Spleen (tissue), 11 donors: Measurements from ENCODE around the gene DYNC1LI1. TPM values are rescaled to one million over a fixed set of nuclear protein-coding genes. Genes with fewer than 3 reads are reported as not detected.

ENCODE experiments used
- DNase-seq: peaks from one replicate; pipeline ENCODE4 v3.0.0-alpha.2; 2020
- H3K27ac ChIP-seq, 8 donors: fragments of 200-600 bp; sonication (generic) in 7 of 8; 1 replicate in 4 of 8; 2 replicates in 4 of 8; pipeline versions ENCODE4 v1.5.0 to v1.8.0; 2016 to 2021; ENCODE audit warnings: inconsistent platforms in 4 of 8, mild to moderate bottlenecking in 4 of 8, moderate library complexity in 1 of 8
- H3K27me3 ChIP-seq, 7 donors: fragments of 200-600 bp; sonication (generic) in 6 of 7; replicated peaks in 1 of 7; 1 replicate in 4 of 7; 2 replicates in 3 of 7; pipeline versions ENCODE4 v1.5.0 to v1.8.0; 2016 to 2021; ENCODE audit warnings: inconsistent platforms in 3 of 7, mild to moderate bottlenecking in 1 of 7
- H3K36me3 ChIP-seq, 6 donors: fragments of 200-600 bp; sonication (generic) in 5 of 6; 1 replicate in 4 of 6; 2 replicates in 2 of 6; pipeline versions ENCODE4 v1.5.0 to v1.8.0; 2016 to 2021; ENCODE audit warnings: inconsistent platforms in 2 of 6
- H3K4me1 ChIP-seq, 6 donors: fragments of 200-600 bp; sonication (generic) in 5 of 6; 1 replicate in 3 of 6; 2 replicates in 3 of 6; pipeline versions ENCODE4 v1.5.0 to v1.8.0; 2016 to 2021; ENCODE audit warnings: inconsistent platforms in 3 of 6
- H3K4me3 ChIP-seq, 8 donors: fragments of 200-600 bp; sonication (generic) in 7 of 8; 1 replicate in 4 of 8; 2 replicates in 4 of 8; pipeline versions ENCODE4 v1.5.0 to v1.8.0; 2016 to 2021; ENCODE audit warnings: inconsistent platforms in 4 of 8, mild to moderate bottlenecking in 4 of 8, moderate library complexity in 2 of 8
- H3K9me3 ChIP-seq, 8 donors: fragments of 200-600 bp; sonication (generic) in 7 of 8; 1 replicate in 4 of 8; 2 replicates in 4 of 8; pipeline versions ENCODE4 v1.5.0 to v1.8.0; 2016 to 2021; ENCODE audit warnings: inconsistent platforms in 4 of 8
- POLR2A ChIP-seq, 3 donors: fragments of 450-650 bp; IDR thresholded peaks; one replicate each; pipeline ENCODE4 v1.5.1; 2017; ENCODE audit warnings: antibody characterized with exemption in 3 of 3, mild to moderate bottlenecking in 1 of 3
- POLR2AphosphoS5 ChIP-seq, 3 donors: sonication (generic); formaldehyde crosslinking; IDR thresholded peaks; one replicate each; pipeline ENCODE4 v1.5.1; 2017; ENCODE audit warnings: antibody characterized with exemption in 3 of 3
- WGBS, 5 donors: extraction: QIAGEN DNeasy Blood & Tissue Kit in 3 of 5; methylation state at CpG; one replicate each; pipeline versions ENCODE4 v1.1.5 to v1.1.7; 2013 to 2018; 5-methylcytosine and 5-hydroxymethylcytosine counted together
- intact Hi-C: fragments of 100-400 bp; cut with DNase I; formaldehyde crosslinking; loops from one replicate; pipeline ENCODE4 v1.15.0; 2023; ENCODE audit warnings: low total_unique reads
- polyA plus RNA-seq, 3 donors: library from polyadenylated mRNA; stranded (reverse); fragments of 200-250 nt; gene quantifications; one replicate each; pipeline ENCODE4 v1.2.1, GENCODE V29; 2013
- total RNA-seq, 7 donors: library from RNA; depleted of rRNA in 3 of 7; stranded (reverse); fragments of >200 nt in 3 of 7; fragmentation: NEBNext Ultra II Directional in 4 of 7; extraction: Animal tissue kit (Norgen Biotek cat#: 25700) in 4 of 7; gene quantifications; one replicate each; pipeline versions ENCODE4 v1.1.0 to v1.2.1, GENCODE V29; 2016 to 2021
- TF ChIP-seq, protein P1 (sequence below), 11 experiments: fragments of 200-600 bp in 7 of 11; fragments of 450-650 bp in 4 of 11; sonication (generic) in 4 of 11; IDR thresholded peaks in 8 of 11; conservative IDR thresholded peaks in 3 of 11; 1 replicate in 7 of 11; 2 replicates in 4 of 11; pipeline versions ENCODE4 v1.4.0 to v1.8.0; 2016 to 2021; ENCODE audit warnings: antibody characterized with exemption in 11 of 11, inconsistent platforms in 4 of 11, mild to moderate bottlenecking in 1 of 11
- donor health status: healthy with polysubstance abuse.
- donor health status: DM: no; HTN: no; CAD: no; lungs with moderate emphysema.
- donor health status: DM: no; HTN: no; CAD: no.
- donor health status: Bipolar disorder and iron deficiency.
- donor health status: healthy.
- donor health status: DM: no; HTN: no; CAD: no.
- donor health status: DM: yes; HTN: yes; CAD: no.

Gene DYNC1LI1
- total and polyA plus RNA-seq, 10 donors, result 13.3 to 46.4 (median 36.1) TPM

DNA sequence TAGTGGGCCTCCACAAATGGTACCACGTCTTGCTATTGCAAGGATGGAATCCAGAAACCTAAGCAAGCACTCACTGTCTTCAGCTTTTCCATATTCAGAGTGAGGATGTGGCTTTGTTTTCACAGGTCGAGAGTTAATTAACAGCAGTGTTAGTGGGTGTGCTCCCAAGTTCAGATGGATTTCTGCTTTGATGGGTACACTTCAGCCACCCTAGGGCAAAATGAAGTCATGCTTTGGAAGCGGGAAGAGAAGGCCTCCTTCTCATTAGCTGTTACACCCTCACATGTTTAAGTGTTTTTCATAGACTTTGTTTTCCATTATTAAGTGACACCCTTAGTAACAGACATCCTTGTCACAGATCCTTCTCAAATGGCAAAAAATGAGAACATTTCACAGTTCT is 36.3 kb upstream of the DYNC1LI1 start:
- H3K36me3 ChIP-seq, result no peaks in the 10 kb centered on the region
- H3K27ac ChIP-seq, result no peak overlapping the region
- no peaks in the 10 kb centered on the region for H3K27me3 ChIP-seq
- 67 to 97% (median 87%) methylated on average over 3 of the region's 3 CpGs for WGBS, 5 donors
- H3K4me3 ChIP-seq, result no peak overlapping the region
- no peaks in the 10 kb centered on the region for H3K4me1 ChIP-seq
- no peak for DNase-seq
- TF ChIP-seq, protein P1, sequence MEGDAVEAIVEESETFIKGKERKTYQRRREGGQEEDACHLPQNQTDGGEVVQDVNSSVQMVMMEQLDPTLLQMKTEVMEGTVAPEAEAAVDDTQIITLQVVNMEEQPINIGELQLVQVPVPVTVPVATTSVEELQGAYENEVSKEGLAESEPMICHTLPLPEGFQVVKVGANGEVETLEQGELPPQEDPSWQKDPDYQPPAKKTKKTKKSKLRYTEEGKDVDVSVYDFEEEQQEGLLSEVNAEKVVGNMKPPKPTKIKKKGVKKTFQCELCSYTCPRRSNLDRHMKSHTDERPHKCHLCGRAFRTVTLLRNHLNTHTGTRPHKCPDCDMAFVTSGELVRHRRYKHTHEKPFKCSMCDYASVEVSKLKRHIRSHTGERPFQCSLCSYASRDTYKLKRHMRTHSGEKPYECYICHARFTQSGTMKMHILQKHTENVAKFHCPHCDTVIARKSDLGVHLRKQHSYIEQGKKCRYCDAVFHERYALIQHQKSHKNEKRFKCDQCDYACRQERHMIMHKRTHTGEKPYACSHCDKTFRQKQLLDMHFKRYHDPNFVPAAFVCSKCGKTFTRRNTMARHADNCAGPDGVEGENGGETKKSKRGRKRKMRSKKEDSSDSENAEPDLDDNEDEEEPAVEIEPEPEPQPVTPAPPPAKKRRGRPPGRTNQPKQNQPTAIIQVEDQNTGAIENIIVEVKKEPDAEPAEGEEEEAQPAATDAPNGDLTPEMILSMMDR (IDR thresholded peaks at IDR 0.05 in 8 of 11, conservative IDR thresholded peaks at IDR 0.05 in 3 of 11), result no peak
- no peak for TF ChIP-seq POLR2A (IDR thresholded peaks at IDR 0.05)
- no peak for TF ChIP-seq POLR2AphosphoS5 (IDR thresholded peaks at IDR 0.05)
- intact Hi-C loops, result no loop called here
- H3K9me3 ChIP-seq, result no peaks in the 10 kb centered on the region

DNA sequence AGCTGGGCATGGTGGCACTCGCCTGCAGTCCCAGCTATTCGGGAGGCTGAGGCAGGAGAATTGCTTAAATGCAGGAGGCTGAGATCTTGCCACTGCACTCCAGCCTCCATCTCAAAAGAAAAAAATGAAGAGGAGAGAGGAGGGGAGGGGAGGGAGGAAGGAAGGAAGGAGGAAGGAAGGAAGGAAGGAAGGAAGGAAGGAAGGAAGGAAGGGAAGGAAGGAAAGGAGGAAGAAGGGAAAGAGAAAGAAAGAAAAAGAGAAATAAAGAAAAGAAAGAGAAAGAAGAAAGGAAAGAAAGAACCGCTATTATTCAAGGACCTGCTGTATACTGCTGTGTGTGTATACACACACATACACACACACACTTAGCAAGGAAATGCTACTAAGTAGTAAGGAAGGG is 35.6 kb upstream of the DYNC1LI1 start:
- no peak overlapping the region for H3K27ac ChIP-seq
- no peaks in the 10 kb centered on the region for H3K4me1 ChIP-seq
- TF ChIP-seq POLR2AphosphoS5 (IDR thresholded peaks at IDR 0.05) (no peak), POLR2A (IDR thresholded peaks at IDR 0.05) (no peak)
- TF ChIP-seq, protein P1 (IDR thresholded peaks at IDR 0.05 in 8 of 11, conservative IDR thresholded peaks at IDR 0.05 in 3 of 11), result no peak
- no peak for DNase-seq
- H3K4me3 ChIP-seq, result no peak overlapping the region
- no peaks in the 10 kb centered on the region for H3K27me3 ChIP-seq
- H3K36me3 ChIP-seq, result no peaks in the 10 kb centered on the region
- intact Hi-C loops, result no loop called here
- 82 to 94% (median 92%) methylated on average over 3 of the region's 3 CpGs for WGBS, 5 donors
- H3K9me3 ChIP-seq, result no peaks in the 10 kb centered on the region

DNA sequence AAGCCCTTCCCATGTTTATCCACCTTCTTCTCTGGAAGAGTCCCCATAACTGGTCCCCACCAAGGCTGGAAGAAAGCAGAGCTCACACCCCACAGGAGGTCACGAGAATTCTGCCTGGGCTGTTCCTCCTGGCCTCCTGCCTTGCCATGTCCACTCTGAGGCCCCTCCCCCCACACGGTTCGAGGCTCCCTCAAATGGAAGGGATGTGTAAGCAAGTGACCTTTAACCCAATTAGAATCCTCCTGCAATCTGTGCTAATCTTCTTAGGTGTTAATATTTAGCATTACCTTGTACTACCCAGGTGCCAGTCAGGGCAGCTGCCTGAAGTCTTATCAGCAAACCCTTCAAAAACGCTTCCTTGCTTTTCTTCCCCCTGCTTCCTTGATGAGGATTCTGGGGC is 32.4 kb upstream of the DYNC1LI1 start:
- Histone ChIP-seq H3K27me3 (no peaks in the 10 kb centered on the region), H3K4me3 (no peak overlapping the region), H3K27ac (no peak overlapping the region), H3K36me3 (no peaks in the 10 kb centered on the region), H3K4me1 (no peaks in the 10 kb centered on the region), H3K9me3 (no peaks in the 10 kb centered on the region)
- TF ChIP-seq, protein P1 (IDR thresholded peaks at IDR 0.05 in 8 of 11, conservative IDR thresholded peaks at IDR 0.05 in 3 of 11), result no peak
- TF ChIP-seq POLR2AphosphoS5 (IDR thresholded peaks at IDR 0.05) (no peak), POLR2A (IDR thresholded peaks at IDR 0.05) (no peak)
- intact Hi-C loops, result no loop called here
- 48 to 84% (median 71%) methylated on average over 4 of the region's 4 CpGs for WGBS, 5 donors
- no peak for DNase-seq

DNA sequence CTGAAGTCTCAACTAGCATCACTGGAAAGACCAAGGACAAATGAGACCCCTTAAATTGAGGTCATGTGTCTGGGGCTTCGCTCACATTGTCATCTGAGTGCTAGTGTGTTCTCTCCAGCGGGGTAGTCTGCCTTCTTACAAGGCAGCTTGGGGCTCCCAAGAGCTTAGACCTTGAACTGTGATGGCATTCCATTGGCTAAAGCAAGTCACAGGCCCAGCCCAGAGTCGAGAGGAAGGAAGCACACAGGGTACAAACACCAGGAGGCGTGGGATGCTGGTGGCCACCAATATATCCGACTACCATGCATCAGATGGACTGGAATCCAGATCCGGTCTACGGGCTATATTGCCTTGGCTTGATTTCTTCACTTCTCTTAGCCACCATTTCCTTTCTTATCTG is 31.5 kb upstream of the DYNC1LI1 start:
- no peaks in the 10 kb centered on the region for H3K36me3 ChIP-seq
- intact Hi-C loops, result no loop called here
- H3K4me3 ChIP-seq, result no peak overlapping the region
- WGBS, 5 donors, result 89 to 94% (median 91%) methylated on average over 7 of the region's 7 CpGs
- TF ChIP-seq POLR2A (IDR thresholded peaks at IDR 0.05), result no peak
- TF ChIP-seq, protein P1 (IDR thresholded peaks at IDR 0.05 in 8 of 11, conservative IDR thresholded peaks at IDR 0.05 in 3 of 11), result no peak
- no peak for TF ChIP-seq POLR2AphosphoS5 (IDR thresholded peaks at IDR 0.05)
- H3K9me3 ChIP-seq, result no peaks in the 10 kb centered on the region
- H3K27ac ChIP-seq, result no peak overlapping the region
- DNase-seq, result no peak
- no peaks in the 10 kb centered on the region for H3K4me1 ChIP-seq
- no peaks in the 10 kb centered on the region for H3K27me3 ChIP-seq
